Esophagus muscularis mucosa (tissue), 4 donors: ENCODE data around the gene LARP4B. TPM values are rescaled to one million over a fixed set of nuclear protein-coding genes. Genes with fewer than 3 reads are reported as not detected.
"Not testable (repeated sequence)": the region's sequence is repeated elsewhere in the genome, so short reads cannot be mapped to it uniquely, and the experiment has no call there.

Experiments used
- DNase-seq: peaks from one replicate; pipeline ENCODE4 v3.0.0-alpha.2; 2017; ENCODE audit errors: extremely low spot score
- H3K27ac ChIP-seq, 4 donors: fragments of 200-600 bp; sonication (generic); replicated peaks in 1 of 4; 1 replicate in 3 of 4; 2 replicates in 1 of 4; pipeline ENCODE4 v1.5.1; 2016 to 2019; ENCODE audit warnings: mild to moderate bottlenecking in 1 of 4
- H3K27me3 ChIP-seq, 4 donors: fragments of 200-600 bp; sonication (generic); one replicate each; pipeline versions ENCODE4 v1.5.1 to v1.6.0; 2016 to 2019
- H3K36me3 ChIP-seq, 4 donors: fragments of 200-600 bp; sonication (generic); one replicate each; pipeline ENCODE4 v1.5.1; 2016 to 2019
- H3K4me1 ChIP-seq, 4 donors: fragments of 200-600 bp; sonication (generic); one replicate each; pipeline ENCODE4 v1.5.1; 2016 to 2019
- H3K4me3 ChIP-seq, 4 donors: fragments of 200-600 bp; sonication (generic); 1 replicate in 2 of 4; 2 replicates in 2 of 4; pipeline ENCODE4 v1.5.1; 2016 to 2019; ENCODE audit warnings: mild to moderate bottlenecking in 4 of 4, moderate library complexity in 1 of 4
- H3K9me3 ChIP-seq, 4 donors: fragments of 200-600 bp; sonication (generic); 1 replicate in 3 of 4; 2 replicates in 1 of 4; pipeline ENCODE4 v1.5.1; 2016 to 2019
- CTCF ChIP-seq, 3 experiments: fragments of 200-600 bp in 2 of 3; fragments of 450-650 bp in 1 of 3; sonication (generic) in 2 of 3; IDR thresholded peaks; one replicate each; pipeline ENCODE4 v1.5.1; 2017 to 2019; ENCODE audit warnings: antibody characterized with exemption in 3 of 3, mild to moderate bottlenecking in 2 of 3, moderate library complexity in 1 of 3
- EP300 ChIP-seq: sonication (generic); formaldehyde crosslinking; IDR thresholded peaks from one replicate; pipeline ENCODE4 v1.6.1; 2017; ENCODE audit warnings: antibody characterized with exemption
- POLR2A ChIP-seq: fragments of 450-650 bp; IDR thresholded peaks from one replicate; pipeline ENCODE4 v1.6.1; 2017; ENCODE audit warnings: antibody characterized with exemption, moderate library complexity, mild to moderate bottlenecking, low read depth
- POLR2AphosphoS5 ChIP-seq, 2 donors: sonication (generic); formaldehyde crosslinking; IDR thresholded peaks; one replicate each; pipeline ENCODE4 v1.6.1; 2017; ENCODE audit warnings: antibody characterized with exemption in 2 of 2
- WGBS: methylation state at CpG from one replicate; pipeline ENCODE4 v1.1.5; 2018; 5-methylcytosine and 5-hydroxymethylcytosine counted together
- intact Hi-C: fragments of 100-400 bp; cut with DNase I; formaldehyde crosslinking; loops from one replicate; pipeline ENCODE4 v1.15.1; 2023
- total RNA-seq, 4 donors: library from RNA; depleted of rRNA; stranded (reverse); fragments of >200 nt; gene quantifications; one replicate each; pipeline versions ENCODE4 v1.1.0 to v1.2.1, GENCODE V29; 2016

Gene LARP4B
- total RNA-seq, 4 donors from 2014 or later: 35.6 to 43.1 (median 38.2) TPM

- no peaks in the 10 kb centered on the region for H3K27me3 ChIP-seq
- H3K27ac ChIP-seq: no peak overlapping the region
- WGBS: 83% methylated on average over 10 of the region's 10 CpGs
- H3K4me1 ChIP-seq: no peaks in the 10 kb centered on the region
- no peaks in the 10 kb centered on the region for H3K36me3 ChIP-seq
- TF ChIP-seq POLR2AphosphoS5 (IDR thresholded peaks at IDR 0.05): no peak
- TF ChIP-seq EP300: no peak
- TF ChIP-seq POLR2A: no peak
- no peak for TF ChIP-seq CTCF (IDR thresholded peaks at IDR 0.05)
- intact Hi-C loops: loop anchor here (10.0 kb wide), 1 partner anchor 116 kb away; the partner anchor contains the start of gene WDR37
- no peak for DNase-seq
- H3K9me3 ChIP-seq: no peaks in the 10 kb centered on the region
- H3K4me3 ChIP-seq: no peak overlapping the region
Measured at GRCh38 chr10:938941-939678, 7.6 kb upstream of the LARP4B start.

GRCh38 chr10:934746-935406, 3.4 kb upstream of the LARP4B start:
- H3K4me1 ChIP-seq: peaks cover 16 to 19% (median 17%) of the 10 kb centered on the region in 4 donors
- intact Hi-C loops: loop anchor here (5.0 to 10.0 kb wide), 2 partner anchors 52 to 120 kb away; partner anchors contain the start of genes GTPBP4 and WDR37
- no peak overlapping the region for H3K27ac ChIP-seq
- no peaks in the 10 kb centered on the region for H3K27me3 ChIP-seq
- no peaks in the 10 kb centered on the region for H3K36me3 ChIP-seq
- 85% methylated on average over 15 of the region's 15 CpGs for WGBS
- no peaks in the 10 kb centered on the region for H3K9me3 ChIP-seq
- DNase-seq: no peak
- no peak overlapping the region for H3K4me3 ChIP-seq
- TF ChIP-seq POLR2A: no peak
- TF ChIP-seq EP300: no peak
- TF ChIP-seq POLR2AphosphoS5 (IDR thresholded peaks at IDR 0.05): no peak
- TF ChIP-seq CTCF (IDR thresholded peaks at IDR 0.05): no peak

GRCh38 chr10:934165-934564, 2.7 kb upstream of the LARP4B start:
- peaks cover 23 to 26% (median 24%) of the 10 kb centered on the region in 4 donors for H3K4me1 ChIP-seq
- 88% methylated on average over 6 of the region's 6 CpGs for WGBS
- DNase-seq, H3K27ac ChIP-seq, H3K27me3 ChIP-seq, H3K4me3 ChIP-seq, H3K9me3 ChIP-seq, H3K36me3 ChIP-seq: not testable (repeated sequence)
- intact Hi-C loops: loop anchor here (5.0 to 10.0 kb wide), 2 partner anchors 53 to 121 kb away; partner anchors contain the start of genes GTPBP4 and WDR37

- Histone ChIP-seq H3K9me3 (no peaks in the 10 kb centered on the region), H3K27ac (peak overlapping the region; percentile 95 to 98 (median 97)), H3K4me1 (peaks cover 33 to 42% (median 39%) of the 10 kb centered on the region in 4 donors), H3K27me3 (no peaks in the 10 kb centered on the region), H3K4me3 (peak overlapping the region; percentile 85 to 93 (median 88)), H3K36me3 (no peaks in the 10 kb centered on the region)
- TF ChIP-seq POLR2AphosphoS5 (IDR thresholded peaks at IDR 0.05): no peak
- DNase-seq: no peak
- intact Hi-C loops: loop anchor here (5.0 to 10.0 kb wide), 2 partner anchors 55 to 122 kb away; partner anchors contain the start of genes GTPBP4 and WDR37
- 88% methylated on average over 11 of the region's 28 CpGs for WGBS
Measured at GRCh38 chr10:932589-932988, 1.1 kb upstream of the LARP4B start.

GRCh38 chr10:930625-931325, 730 bp downstream of the LARP4B start:
- Histone ChIP-seq H3K9me3 (no peaks in the 10 kb centered on the region), H3K27ac (peak overlapping the region; percentile 94 to 98 (median 97)), H3K36me3 (peaks cover 0 to 5% (median 0%) of the 10 kb centered on the region in 4 donors), H3K27me3 (no peaks in the 10 kb centered on the region), H3K4me3 (peak overlapping the region; percentile 85 to 93 (median 88)), H3K4me1 (peaks cover 49 to 60% (median 57%) of the 10 kb centered on the region in 4 donors)
- intact Hi-C loops: loop anchor here (5.0 to 10.0 kb wide), 2 partner anchors 57 to 124 kb away; partner anchors contain the start of genes GTPBP4 and WDR37
- no peak for TF ChIP-seq POLR2A
- no peak for TF ChIP-seq CTCF (IDR thresholded peaks at IDR 0.05)
- peak in 1 of 2 donors; percentile 16 for TF ChIP-seq POLR2AphosphoS5 (IDR thresholded peaks at IDR 0.05)
- no peak for DNase-seq
- 0% methylated on average over 35 of the region's 63 CpGs for WGBS
